ENCODE data around the gene WDR45B.
"Not testable (repeated sequence)": the region's sequence is repeated elsewhere in the genome, so short reads cannot be mapped to it uniquely, and the experiment has no call there.

Gene WDR45B

DNA sequence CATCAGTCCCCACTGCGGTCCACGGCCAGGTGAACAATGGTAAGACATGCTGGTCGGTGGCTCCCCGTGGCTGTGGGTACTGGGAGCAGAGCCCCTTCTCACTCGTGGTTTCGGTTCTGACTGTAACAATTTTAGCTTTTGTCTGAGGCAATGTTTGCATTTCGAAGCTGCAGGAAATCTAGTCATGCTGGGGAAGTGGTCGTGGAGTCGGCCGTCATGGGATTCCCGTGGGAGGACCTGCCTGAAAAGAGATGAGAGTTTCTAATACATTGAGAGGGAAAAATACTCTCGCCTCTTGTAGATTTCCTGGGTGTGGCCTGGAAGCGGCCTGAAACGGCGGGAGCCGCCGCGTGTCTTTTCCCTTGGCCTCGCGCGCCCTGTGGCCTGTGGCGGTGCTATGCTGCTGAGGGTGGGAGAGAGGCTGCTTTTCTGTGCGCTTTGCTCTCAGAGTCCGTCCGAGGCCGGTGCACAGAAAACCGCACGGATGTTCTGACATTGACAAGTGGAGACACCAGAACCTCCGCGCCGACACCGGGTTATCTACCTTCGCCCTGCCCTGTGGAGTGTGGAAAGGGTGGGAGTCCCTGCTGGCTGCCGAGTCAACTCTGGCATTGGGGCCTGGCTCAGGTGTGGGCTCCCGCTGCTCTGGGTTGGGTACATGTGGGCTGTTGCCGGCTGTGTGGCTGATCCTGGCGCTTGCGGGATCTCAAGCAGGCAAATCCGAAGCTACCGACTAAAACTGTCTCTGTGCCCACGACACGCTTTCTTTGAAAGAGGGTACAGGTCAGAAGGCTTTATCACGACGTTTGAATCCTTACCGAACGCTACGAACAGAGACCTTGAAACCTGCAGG, 60.8 kb downstream of the WDR45B start:
- Histone ChIP-seq H4K20me1 (ENCODE audit: control insufficient read depth, insufficient read depth, low read depth, low read length) (peaks cover 3% of the 10 kb centered on the region; the same call in 1 of the 2 replicates), H3K27me3 (ENCODE audit: control insufficient read depth, low read length) (no peaks in the 10 kb centered on the region), H3K4me2 (ENCODE audit: low read length) (no peak overlapping the region), H3F3A (ENCODE audit: control insufficient read depth, insufficient read depth) (peaks cover 23% of the 10 kb centered on the region), H3K79me2 (ENCODE audit: control insufficient read depth, low read length) (no peaks in the 10 kb centered on the region), H3K4me1 (ENCODE audit: control insufficient read depth, low read length) (peaks cover 5% of the 10 kb centered on the region), H3K9me3 (ENCODE audit: control insufficient read depth, insufficient read depth, low read length) (no peaks in the 10 kb centered on the region), H3K27ac (ENCODE audit: low read depth, low read length) (no peak overlapping the region), H3K9me2 (replicated peaks; ENCODE audit: control insufficient read depth, low read length) (no peaks in the 10 kb centered on the region), H3K36me3 (ENCODE audit: control insufficient read depth, low read length) (peaks cover 59% of the 10 kb centered on the region), H3K4me3 (ENCODE audit: low read length) (no peak overlapping the region)
- TF ChIP-seq, protein P1, sequence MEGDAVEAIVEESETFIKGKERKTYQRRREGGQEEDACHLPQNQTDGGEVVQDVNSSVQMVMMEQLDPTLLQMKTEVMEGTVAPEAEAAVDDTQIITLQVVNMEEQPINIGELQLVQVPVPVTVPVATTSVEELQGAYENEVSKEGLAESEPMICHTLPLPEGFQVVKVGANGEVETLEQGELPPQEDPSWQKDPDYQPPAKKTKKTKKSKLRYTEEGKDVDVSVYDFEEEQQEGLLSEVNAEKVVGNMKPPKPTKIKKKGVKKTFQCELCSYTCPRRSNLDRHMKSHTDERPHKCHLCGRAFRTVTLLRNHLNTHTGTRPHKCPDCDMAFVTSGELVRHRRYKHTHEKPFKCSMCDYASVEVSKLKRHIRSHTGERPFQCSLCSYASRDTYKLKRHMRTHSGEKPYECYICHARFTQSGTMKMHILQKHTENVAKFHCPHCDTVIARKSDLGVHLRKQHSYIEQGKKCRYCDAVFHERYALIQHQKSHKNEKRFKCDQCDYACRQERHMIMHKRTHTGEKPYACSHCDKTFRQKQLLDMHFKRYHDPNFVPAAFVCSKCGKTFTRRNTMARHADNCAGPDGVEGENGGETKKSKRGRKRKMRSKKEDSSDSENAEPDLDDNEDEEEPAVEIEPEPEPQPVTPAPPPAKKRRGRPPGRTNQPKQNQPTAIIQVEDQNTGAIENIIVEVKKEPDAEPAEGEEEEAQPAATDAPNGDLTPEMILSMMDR (IDR thresholded peaks at IDR 0.05; ENCODE audit: low read depth, low read length, poor library complexity, severe bottlenecking): no peak
- TF ChIP-seq EZH2phosphoT487 (IDR thresholded peaks at IDR 0.05; ENCODE audit: borderline replicate concordance, low read length): no peak

GRCh38 chr17:82586576-82587233, 61.5 kb downstream of the WDR45B start:
- Histone ChIP-seq H3K9me2 (replicated peaks; ENCODE audit: control insufficient read depth, low read length) (no peaks in the 10 kb centered on the region), H3K27me3 (ENCODE audit: control insufficient read depth, low read length) (no peaks in the 10 kb centered on the region), H3K4me1 (ENCODE audit: control insufficient read depth, low read length) (no peaks in the 10 kb centered on the region; the same call in 1 of the 2 replicates), H3F3A (ENCODE audit: control insufficient read depth, insufficient read depth) (peaks cover 18% of the 10 kb centered on the region), H3K4me2 (ENCODE audit: low read length) (no peak overlapping the region), H3K27ac (ENCODE audit: low read depth, low read length) (no peak overlapping the region), H3K9me3 (ENCODE audit: control insufficient read depth, insufficient read depth, low read length) (no peaks in the 10 kb centered on the region), H4K20me1 (ENCODE audit: control insufficient read depth, insufficient read depth, low read depth, low read length) (no peaks in the 10 kb centered on the region), H3K79me2 (ENCODE audit: control insufficient read depth, low read length) (peaks cover 6% of the 10 kb centered on the region; the same call in 1 of the 2 replicates), H3K4me3 (ENCODE audit: low read length) (no peak overlapping the region), H3K36me3 (ENCODE audit: control insufficient read depth, low read length) (peaks cover 66% of the 10 kb centered on the region)
- TF ChIP-seq, protein P1 (IDR thresholded peaks at IDR 0.05; ENCODE audit: low read depth, low read length, poor library complexity, severe bottlenecking): no peak
- TF ChIP-seq EZH2phosphoT487 (IDR thresholded peaks at IDR 0.05; ENCODE audit: borderline replicate concordance, low read length): no peak

DNA sequence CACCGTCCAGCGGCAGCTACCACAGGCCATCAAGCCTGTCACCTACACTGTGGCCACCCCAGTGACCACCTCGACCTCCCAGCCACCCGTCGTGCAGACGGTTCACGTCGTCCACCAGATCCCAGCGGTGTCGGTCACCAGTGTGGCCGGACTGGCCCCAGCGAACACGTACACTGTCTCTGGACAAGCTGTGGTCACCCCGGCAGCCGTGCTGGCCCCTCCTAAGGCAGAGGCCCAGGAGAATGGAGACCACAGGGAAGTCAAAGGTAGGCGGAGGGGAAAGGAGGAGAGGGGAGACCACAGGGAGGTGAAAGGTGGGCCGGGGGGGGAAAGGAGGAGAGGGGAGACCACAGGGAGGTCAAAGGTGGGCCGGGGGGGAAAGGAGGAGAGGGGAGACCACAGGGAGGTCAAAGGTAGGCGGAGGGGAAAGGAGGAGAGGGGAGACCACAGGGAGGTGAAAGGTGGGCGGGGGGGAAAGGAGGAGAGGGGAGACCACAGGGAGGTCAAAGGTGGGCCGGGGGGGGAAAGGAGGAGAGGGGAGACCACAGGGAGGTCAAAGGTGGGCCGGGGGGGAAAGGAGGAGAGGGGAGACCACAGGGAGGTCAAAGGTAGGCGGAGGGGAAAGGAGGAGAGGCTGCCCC, 62.2 kb downstream of the WDR45B start:
- H3K79me2 ChIP-seq (ENCODE audit: control insufficient read depth, low read length); H3K4me1 ChIP-seq (ENCODE audit: control insufficient read depth, low read length); H3K27ac ChIP-seq (ENCODE audit: low read depth, low read length); H3K9me3 ChIP-seq (ENCODE audit: control insufficient read depth, insufficient read depth, low read length); H4K20me1 ChIP-seq (ENCODE audit: control insufficient read depth, insufficient read depth, low read depth, low read length); H3K4me2 ChIP-seq (ENCODE audit: low read length); H3K27me3 ChIP-seq (ENCODE audit: control insufficient read depth, low read length); H3K9me2 ChIP-seq (replicated peaks; ENCODE audit: control insufficient read depth, low read length); H3K4me3 ChIP-seq (ENCODE audit: low read length): not testable (repeated sequence)
- peaks cover 18% of the 10 kb centered on the region for H3F3A ChIP-seq (ENCODE audit: control insufficient read depth, insufficient read depth)
- H3K36me3 ChIP-seq (ENCODE audit: control insufficient read depth, low read length): peaks cover 65% of the 10 kb centered on the region

Data from DOHH2 (cell line).